NCI-H2196 (cell line): ENCODE measurements around the gene NRXN3.

Experiments
- DNase-seq: peaks from one replicate; lab custom pipeline; 2025; ENCODE audit not compliant: unreplicated experiment; lab: John Stamatoyannopoulos, UW

Gene NRXN3

GRCh38 chr14:79376557-79376956, 1206.4 kb downstream of the NRXN3 start:
- DNase-seq: no peak

DNA sequence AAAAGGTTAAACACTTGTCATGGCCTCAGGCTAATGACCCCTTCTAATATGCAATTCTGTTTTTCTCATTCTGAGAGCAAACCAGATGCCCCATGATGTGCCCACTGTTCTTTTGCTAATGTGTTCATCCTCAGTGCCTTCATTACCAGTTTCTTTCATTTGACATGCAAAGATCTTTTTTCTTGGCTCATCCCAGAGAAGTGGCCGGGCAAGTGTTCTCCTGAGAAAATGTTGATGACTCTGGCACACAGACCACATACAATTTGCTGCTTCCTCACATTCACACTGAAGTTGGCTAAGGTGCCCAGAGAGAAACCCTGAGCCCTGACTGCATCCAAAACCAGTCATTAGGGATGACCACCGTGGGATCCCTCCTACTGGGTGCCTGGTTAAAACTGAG, 1207.8 kb downstream of the NRXN3 start:
- no peak for DNase-seq

DNA sequence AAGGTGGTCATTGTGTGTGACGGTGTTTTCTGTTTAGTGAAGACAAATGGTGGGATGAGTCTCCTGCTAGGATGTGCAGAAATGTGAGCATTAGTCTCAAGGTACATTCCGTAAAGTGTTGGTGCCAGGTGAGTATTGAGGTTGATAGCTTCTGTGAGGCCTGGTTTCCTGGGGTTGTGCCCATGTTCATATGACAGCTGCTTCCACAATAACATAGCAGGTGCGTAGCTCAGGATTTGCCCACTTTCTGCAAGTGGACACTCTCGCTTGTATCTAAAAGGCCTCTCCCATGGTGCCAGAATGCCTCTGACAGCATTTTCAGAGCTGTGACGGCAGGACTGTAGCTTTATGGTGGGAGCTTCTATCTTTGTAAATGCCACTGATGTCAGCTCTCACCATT, 1209.1 kb downstream of the NRXN3 start:
- DNase-seq: no peak

GRCh38 chr14:79383031-79383430, 1212.9 kb downstream of the NRXN3 start:
- DNase-seq: no peak

DNA sequence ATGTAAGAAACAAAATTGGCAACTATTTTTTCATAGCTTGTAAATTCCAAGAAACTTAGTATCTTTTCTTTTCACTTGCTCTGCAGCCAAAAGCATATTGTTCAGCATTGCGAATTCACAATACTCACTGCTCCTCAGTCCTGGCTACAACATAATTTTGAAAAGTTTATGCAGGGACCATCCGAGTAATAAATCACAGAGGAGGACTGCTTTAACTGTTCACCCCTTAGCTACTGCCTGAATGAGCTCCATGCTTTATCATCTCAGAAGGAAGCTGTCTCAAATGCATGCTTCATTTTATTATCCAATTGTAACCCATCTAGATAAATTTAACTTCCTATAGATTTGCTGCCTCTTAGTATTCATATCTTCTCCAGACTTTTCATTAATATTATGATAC, 1213.3 kb downstream of the NRXN3 start:
- DNase-seq: no peak

DNA sequence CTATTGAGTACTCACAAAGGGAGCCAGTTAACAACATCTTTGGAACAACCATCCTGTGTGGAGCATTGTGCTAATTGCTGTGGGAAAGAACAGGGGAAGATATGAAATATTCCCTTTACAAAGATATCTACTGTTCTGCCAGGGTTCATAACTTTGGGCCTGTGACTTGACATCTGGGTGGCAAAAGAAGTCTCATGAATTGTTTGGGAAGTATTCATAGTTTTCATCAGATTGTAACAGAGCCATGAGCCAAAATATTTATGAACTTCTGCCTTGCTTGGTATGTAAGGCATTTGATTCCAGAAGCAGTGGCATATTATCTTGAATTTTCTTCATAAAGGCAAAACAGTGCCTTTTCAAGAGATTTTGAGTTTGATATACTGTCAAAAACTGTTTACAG, 1224.9 kb downstream of the NRXN3 start:
- DNase-seq: no peak

DNA sequence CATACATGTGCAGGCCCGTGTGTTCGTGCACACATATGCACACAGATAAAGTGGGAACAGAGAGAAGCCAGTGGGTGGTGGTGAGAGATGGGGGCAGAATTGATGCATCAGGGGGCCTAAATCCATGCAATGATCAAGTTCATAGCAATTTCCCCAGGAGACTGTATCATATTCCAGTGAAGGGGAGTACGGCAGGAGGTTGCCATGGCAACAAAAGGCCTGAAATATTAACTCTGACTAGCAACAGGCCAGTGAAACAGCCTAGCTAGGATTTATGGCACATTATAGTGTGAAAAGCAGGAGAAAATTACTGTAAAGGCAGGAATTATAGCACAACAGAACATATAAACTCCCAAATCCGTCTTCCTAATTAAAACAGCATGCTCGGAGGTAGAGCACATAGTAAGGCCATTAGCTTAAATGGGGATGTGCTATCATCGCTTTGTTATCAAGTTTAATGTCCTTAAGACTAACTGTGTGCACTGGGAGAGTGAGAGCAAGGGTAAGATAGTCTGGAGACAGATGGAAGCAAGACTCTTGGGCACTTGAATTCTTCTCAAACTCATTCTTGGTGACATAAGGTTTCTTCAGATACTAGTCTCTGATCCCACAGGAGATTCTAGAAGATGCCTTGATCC, 1234.8 kb downstream of the NRXN3 start:
- DNase-seq: no peak

GRCh38 chr14:79405512-79405910, 1235.3 kb downstream of the NRXN3 start:
- no peak for DNase-seq

DNA sequence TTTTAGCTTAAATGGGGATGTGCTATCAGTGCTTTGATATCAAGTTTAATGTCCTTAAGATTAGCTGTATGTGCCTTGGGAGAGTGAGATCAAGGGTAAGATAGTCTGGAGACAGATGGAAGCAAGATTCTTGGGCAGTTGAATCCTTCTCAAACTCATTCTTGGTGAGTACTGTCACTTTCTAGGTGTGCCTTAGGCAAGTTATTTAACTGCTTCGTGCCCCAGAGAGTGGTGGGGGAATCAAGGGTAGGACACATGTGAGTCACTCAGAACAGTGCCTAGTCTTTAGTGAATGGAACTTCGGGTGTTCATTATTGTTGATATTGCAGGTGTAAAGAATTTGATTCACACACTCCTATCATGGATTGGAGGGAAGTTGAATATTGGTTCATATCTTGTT, 1237.4 kb downstream of the NRXN3 start:
- DNase-seq: no peak

- no peak for DNase-seq
Observed at GRCh38 chr14:79408696-79409095, 1238.5 kb downstream of the NRXN3 start.

DNA sequence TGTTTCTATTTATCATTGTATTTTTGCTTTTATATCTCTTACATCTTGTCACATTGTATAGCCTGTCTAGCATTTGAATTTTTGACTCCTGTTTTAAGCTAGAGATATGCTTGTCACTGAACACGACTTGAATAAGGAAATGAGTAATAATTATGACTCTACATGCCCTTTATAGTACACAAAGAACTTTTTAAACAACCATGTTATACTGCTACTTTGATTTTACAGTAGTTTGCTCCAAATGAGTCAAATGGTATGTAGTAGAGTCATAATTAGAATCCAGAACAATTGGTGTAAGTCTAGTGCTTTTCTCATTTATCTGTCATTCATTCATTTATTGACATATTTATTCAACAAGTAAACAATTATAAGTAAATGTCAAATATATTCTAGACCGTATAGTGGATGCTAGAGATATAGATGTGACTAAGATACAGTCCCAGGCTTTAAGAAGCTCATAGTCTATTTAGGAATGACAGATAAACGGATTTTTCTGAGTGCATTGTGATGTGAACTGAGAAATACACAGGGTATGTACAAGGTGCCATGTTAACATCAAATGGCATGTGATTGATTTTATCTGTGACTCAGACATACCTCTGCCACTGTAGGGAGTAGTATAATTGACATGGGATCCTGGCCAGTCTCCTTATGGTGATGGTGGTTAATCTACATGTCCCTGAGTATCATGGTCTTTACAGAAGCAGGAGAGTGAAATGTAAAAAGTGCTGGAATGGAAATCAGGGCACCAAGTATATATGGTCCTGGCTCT, 1241.4 kb downstream of the NRXN3 start:
- DNase-seq: no peak

- DNase-seq: no peak
Observed at GRCh38 chr14:79412822-79413221, 1242.6 kb downstream of the NRXN3 start.

DNA sequence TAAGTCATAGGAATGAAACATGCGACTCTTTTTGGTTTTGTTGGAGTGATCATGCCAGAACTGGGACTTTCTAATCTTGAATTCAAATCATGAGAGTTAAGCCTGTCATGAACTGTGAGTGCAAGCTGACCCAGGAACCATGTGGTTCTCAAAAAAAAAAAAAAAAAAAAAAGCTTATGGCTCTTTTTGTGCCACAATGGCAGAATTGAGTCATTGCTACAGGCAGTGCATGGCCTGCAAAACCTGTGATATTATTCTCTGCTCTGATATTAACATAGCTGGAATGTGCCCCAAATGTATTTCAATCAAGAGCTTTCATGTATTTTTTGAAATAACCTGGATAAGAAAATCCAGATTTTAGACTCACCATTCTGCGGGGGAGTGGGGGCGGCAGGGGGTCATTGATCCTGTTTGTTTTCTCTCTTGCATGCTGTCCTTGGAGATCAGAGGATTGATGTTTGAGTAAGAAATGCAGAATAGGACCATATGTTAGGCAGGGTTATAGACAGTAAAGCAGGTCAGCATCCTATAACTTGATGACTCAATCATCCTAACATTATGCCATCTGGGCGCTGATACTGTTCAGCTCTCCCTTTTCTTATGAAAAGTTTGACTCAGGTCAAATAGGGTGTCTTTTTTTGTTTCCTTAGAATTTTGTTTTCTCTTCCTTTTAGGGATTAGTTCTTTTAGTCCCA, 1243.7 kb downstream of the NRXN3 start:
- no peak for DNase-seq

- DNase-seq: no peak
Observed at GRCh38 chr14:79415726-79416125, 1245.6 kb downstream of the NRXN3 start.

- no peak for DNase-seq
Observed at GRCh38 chr14:79417961-79418360, 1247.8 kb downstream of the NRXN3 start.

- no peak for DNase-seq
Observed at GRCh38 chr14:79418649-79419415, 1248.7 kb downstream of the NRXN3 start.

DNA sequence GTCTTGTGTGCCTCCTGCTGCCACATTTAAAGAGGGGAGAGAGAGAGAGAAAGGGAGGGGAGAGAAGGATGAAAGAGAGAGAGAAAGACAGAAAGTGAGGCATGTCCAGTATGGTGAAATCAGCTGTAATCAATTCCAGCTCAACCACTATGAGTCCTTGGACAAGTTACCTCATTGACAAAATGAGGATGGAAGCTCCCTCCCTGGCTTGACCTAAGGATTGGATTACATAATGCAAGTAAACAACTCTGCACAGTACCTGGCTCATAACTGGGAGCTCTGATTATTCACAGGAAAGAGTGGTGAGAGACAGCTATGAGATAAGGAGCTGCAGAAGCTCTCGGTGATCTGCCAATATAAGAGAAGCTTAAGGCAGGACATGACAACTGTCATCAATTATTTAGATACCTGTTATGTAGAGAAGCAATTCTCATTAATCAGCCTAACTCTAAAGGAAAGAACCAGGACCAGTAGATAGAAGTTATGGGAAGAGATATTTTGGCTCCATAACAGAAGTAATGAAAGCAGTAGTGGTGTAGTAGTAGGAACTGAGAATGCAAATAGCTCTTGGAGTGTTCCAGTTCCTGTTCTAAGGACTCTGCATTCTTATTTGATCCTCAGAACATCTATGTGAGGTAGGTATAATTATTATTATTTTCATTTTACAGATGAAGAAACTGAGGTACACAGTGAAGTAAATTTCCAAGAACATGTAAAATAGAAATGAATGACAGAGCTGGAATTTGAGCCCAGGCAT, 1249.6 kb downstream of the NRXN3 start:
- no peak for DNase-seq

DNA sequence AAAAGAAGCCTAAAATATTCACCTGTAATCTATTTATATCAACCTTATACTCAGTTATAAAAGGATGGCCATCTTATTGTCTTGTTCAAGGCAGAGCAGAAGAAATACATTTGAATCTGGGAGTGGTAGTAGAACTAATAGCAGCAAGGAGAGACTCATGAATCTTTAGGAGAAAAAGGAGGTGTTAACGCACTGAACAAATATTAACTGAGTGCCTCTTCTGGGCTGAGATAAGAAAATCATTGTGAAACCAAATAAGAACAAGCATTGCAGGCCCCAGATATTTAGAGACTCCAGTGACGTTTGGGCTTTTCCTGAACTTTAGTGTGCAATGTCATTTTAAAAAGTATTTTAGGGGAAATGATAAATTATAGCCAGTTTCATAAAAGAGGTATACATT, 1250.6 kb downstream of the NRXN3 start:
- no peak for DNase-seq

DNA sequence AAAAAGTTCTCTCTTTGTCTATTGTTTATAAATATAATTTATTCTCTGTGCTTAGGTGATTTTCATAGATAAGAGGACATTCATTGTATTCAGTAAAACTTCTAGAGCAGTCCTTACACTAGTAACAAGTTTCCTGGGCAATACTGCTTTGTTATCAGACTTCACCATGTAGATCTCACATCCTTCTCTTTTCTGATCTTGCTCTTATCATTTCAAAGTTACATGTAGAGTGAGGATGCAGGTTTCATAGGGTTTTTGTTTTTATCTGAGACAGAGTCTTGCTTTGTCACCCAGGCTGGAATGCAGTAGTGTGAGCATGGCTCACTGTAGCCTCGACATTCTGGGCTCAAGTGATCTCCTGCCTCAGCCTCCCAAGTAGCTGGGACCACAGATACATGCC, 1251.6 kb downstream of the NRXN3 start:
- DNase-seq: no peak

DNA sequence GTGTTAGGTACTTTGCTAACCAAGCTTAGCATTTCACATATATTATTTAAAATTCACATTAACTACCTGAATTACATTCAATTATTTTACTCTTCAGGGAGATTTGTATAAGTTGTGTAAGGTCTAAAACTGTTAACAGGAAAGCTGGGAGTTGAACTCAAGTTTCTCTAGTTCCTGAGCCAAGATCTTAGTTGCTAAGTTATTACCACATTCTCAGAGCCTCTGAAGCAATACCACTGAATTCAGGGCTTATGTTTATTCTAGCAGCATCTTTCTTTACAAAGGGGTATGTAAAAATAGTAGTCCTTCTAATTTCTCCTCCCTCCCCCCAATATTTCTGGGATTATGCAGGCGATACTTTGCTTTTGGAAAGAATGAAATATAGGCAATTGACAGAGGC, 1254.3 kb downstream of the NRXN3 start:
- no peak for DNase-seq
